ENCODE data around the gene KRT17. TPM values are rescaled to one million over a fixed set of nuclear protein-coding genes. Genes with fewer than 3 reads are reported as not detected.
"Not testable (repeated sequence)": the region's sequence is repeated elsewhere in the genome, so short reads cannot be mapped to it uniquely, and the experiment has no call there.

The KRT17 gene
- total RNA-seq, 1 donor from 2014 or later, result 0.46 TPM

- Mint-ChIP-seq H3K4me3 (ENCODE audit: low read depth) (no peak overlapping the region), H3K9me3 (ENCODE audit: low read depth) (no peaks in the 10 kb centered on the region), H3K27ac (peak overlapping the region; percentile 18), H3K36me3 (ENCODE audit: insufficient read depth) (no peaks in the 10 kb centered on the region), H3K4me1 (ENCODE audit: low read depth) (peaks cover 2% of the 10 kb centered on the region), H3K27me3 (peaks cover 7% of the 10 kb centered on the region)
- no peak for TF ChIP-seq CTCF (IDR thresholded peaks at IDR 0.05; ENCODE audit: unreplicated experiment)
- DNase-seq (ENCODE audit: low spot score, unreplicated experiment), result no peak
Observed at GRCh38 chr17:41619036-41619926, 5.1 kb downstream of the KRT17 start.

GRCh38 chr17:41618341-41619035 is 5.9 kb downstream of the KRT17 start:
- Mint-ChIP-seq H3K36me3 (ENCODE audit: insufficient read depth) (no peaks in the 10 kb centered on the region), H3K9me3 (ENCODE audit: low read depth) (no peaks in the 10 kb centered on the region), H3K27ac (no peak overlapping the region), H3K27me3 (peaks cover 7% of the 10 kb centered on the region), H3K4me1 (ENCODE audit: low read depth) (peaks cover 2% of the 10 kb centered on the region), H3K4me3 (ENCODE audit: low read depth) (no peak overlapping the region)
- TF ChIP-seq CTCF (IDR thresholded peaks at IDR 0.05; ENCODE audit: unreplicated experiment), result no peak
- DNase-seq (ENCODE audit: low spot score, unreplicated experiment), result no peak

DNA sequence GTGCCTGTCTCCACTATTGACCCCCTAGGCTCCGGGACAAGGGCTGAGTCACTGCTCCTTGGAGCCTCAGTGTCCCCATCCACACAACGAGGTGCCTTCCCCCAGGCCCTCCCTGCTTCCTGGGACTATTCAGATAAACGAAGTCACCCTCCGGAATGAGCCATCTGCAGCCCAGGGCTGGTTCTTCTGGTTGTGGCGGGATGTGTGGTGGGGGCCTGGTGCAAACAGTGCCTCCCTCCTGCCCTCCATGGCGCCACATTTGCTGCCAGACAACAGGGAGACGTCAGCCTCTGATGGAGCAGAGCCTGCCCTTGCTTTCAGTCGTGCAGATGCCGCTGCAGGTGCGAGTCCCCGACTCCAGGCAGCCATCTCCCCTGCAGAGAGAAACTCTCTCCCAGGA is 6.7 kb downstream of the KRT17 start:
- Mint-ChIP-seq H3K9me3 (ENCODE audit: low read depth) (no peaks in the 10 kb centered on the region), H3K27me3 (peaks cover 7% of the 10 kb centered on the region), H3K36me3 (ENCODE audit: insufficient read depth) (no peaks in the 10 kb centered on the region), H3K4me1 (ENCODE audit: low read depth) (peaks cover 2% of the 10 kb centered on the region), H3K4me3 (ENCODE audit: low read depth) (no peak overlapping the region), H3K27ac (no peak overlapping the region)
- no peak for TF ChIP-seq CTCF (IDR thresholded peaks at IDR 0.05; ENCODE audit: unreplicated experiment)
- no peak for DNase-seq (ENCODE audit: low spot score, unreplicated experiment)

GRCh38 chr17:41617136-41617535 is 7.2 kb downstream of the KRT17 start:
- H3K9me3 Mint-ChIP-seq (ENCODE audit: low read depth), result no peaks in the 10 kb centered on the region
- H3K4me3 Mint-ChIP-seq (ENCODE audit: low read depth), result no peak overlapping the region
- no peak for DNase-seq (ENCODE audit: low spot score, unreplicated experiment)
- H3K27me3 Mint-ChIP-seq, result peaks cover 7% of the 10 kb centered on the region
- TF ChIP-seq CTCF (IDR thresholded peaks at IDR 0.05; ENCODE audit: unreplicated experiment), result no peak
- no peaks in the 10 kb centered on the region for H3K36me3 Mint-ChIP-seq (ENCODE audit: insufficient read depth)
- H3K4me1 Mint-ChIP-seq (ENCODE audit: low read depth), result peaks cover 2% of the 10 kb centered on the region
- H3K27ac Mint-ChIP-seq, result no peak overlapping the region

GRCh38 chr17:41616486-41616885 is 7.9 kb downstream of the KRT17 start:
- not testable (repeated sequence) for H3K4me1 Mint-ChIP-seq (ENCODE audit: low read depth); H3K4me3 Mint-ChIP-seq (ENCODE audit: low read depth); H3K36me3 Mint-ChIP-seq (ENCODE audit: insufficient read depth); H3K27ac Mint-ChIP-seq; H3K9me3 Mint-ChIP-seq (ENCODE audit: low read depth); DNase-seq (ENCODE audit: low spot score, unreplicated experiment); H3K27me3 Mint-ChIP-seq

Data from progenitor cell of endocrine pancreas (in vitro differentiated cells).